Astrocyte of the spinal cord (primary cell): ENCODE results near the gene SART3.
A peak's percentile ranks its signal among the peaks of the same experiment; 100 is the strongest.

ENCODE experiments used
- DNase-seq: peaks from one replicate; pipeline ENCODE4 v3.0.0; 2011; ENCODE audit warnings: low read depth, low spot score
- H3K4me3 ChIP-seq: 2 replicates; pipeline ENCODE4 v1.5.1; 2011; ENCODE audit warnings: low read depth, mild to moderate bottlenecking, low read length, moderate library complexity
- CTCF ChIP-seq: IDR thresholded peaks from 2 replicates; pipeline ENCODE4 v1.5.1; 2012; ENCODE audit warnings: low read depth, mild to moderate bottlenecking, low read length, inconsistent platforms
- in situ Hi-C: cut with HindIII; loops from 2 replicates; pipeline ENCODE4 v1.10.0; 2017; ENCODE audit warnings: low sequenced_read_pairs

The SART3 gene

GRCh38 chr12:108589840-108590229 is 28.9 kb upstream of the SART3 start:
- no peak for TF ChIP-seq CTCF
- H3K4me3 ChIP-seq: no peak overlapping the region
- DNase-seq: no peak
- in situ Hi-C loops: no loop called here

- TF ChIP-seq CTCF: no peak
- no peak overlapping the region for H3K4me3 ChIP-seq
- in situ Hi-C loops: no loop called here
- peak; percentile 67 for DNase-seq
These were observed 28.3 kb upstream of the SART3 start for GRCh38 chr12:108589028-108589839.

GRCh38 chr12:108587826-108588225 is 26.9 kb upstream of the SART3 start:
- no peak overlapping the region for H3K4me3 ChIP-seq
- TF ChIP-seq CTCF: no peak
- DNase-seq: no peak
- in situ Hi-C loops: no loop called here

DNA sequence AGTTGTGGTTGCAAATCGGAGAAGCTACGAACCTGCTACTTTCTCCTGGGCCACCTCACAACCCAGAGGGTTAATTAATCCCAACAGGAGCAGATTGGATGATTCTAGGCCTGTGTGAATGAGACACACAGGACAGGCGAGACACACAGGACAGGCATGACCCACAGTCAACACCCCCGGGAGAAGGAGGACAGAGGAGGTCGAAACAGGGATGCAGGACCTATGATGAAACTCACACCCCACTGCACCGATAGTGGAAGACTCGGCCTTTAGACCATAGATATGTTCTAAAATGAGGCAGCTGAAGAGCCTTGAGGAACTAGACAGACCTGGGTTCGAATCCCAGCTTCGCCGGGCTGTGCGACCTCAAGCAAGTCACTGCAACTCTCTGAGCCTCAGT is 25.3 kb upstream of the SART3 start:
- no peak overlapping the region for H3K4me3 ChIP-seq
- in situ Hi-C loops: no loop called here
- TF ChIP-seq CTCF: no peak
- DNase-seq: no peak

- DNase-seq: no peak
- TF ChIP-seq CTCF: no peak
- in situ Hi-C loops: no loop called here
- H3K4me3 ChIP-seq: no peak overlapping the region
These were observed 24.9 kb upstream of the SART3 start for GRCh38 chr12:108585864-108586263.

DNA sequence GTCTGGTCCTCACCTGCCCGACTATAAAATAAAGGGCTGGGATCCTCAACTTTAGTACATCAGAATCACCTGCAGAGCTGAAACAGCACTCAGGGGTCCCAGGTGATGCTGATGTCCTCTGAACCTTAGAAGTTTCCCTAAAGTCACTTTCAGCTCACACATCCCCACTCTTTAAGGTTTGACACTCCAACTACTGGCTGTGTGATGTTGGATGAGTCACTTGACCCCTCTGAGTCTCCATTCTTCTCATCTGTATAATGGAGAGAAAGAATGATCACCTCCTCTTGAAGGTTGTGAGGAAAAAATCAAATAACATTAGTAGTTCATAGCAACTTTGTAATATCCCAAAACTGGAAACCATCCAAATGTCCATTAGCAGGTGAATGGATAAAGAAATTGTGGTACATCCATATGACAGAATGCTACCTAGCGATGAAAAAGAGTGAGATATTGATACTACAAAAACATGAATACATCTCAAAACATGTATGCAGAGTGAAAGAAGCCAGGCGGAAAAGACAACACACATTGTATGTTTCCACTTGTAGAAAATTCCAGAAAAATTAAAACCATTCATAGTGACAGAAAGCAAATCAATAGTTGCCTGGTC is 23.6 kb upstream of the SART3 start:
- DNase-seq: no peak
- in situ Hi-C loops: no loop called here
- H3K4me3 ChIP-seq: no peak overlapping the region
- no peak for TF ChIP-seq CTCF
